Trophoblast cell (in vitro differentiated cells and primary cell): ENCODE data around the gene CD300LG.

ENCODE experiments used
- DNase-seq, 2 donors: peaks; one replicate each; pipeline ENCODE4 v3.0.0-alpha.2; 2016
- H2AFZ ChIP-seq: 2 replicates; pipeline ENCODE4 v1.6.1; 2013; ENCODE audit warnings: low read length, moderate library complexity, mild to moderate bottlenecking; ENCODE audit not compliant: insufficient read depth, poor library complexity
- H2AK5ac ChIP-seq: 2 replicates; pipeline ENCODE4 v1.6.1; 2013; ENCODE audit warnings: mild to moderate bottlenecking, low read length
- H2BK120ac ChIP-seq: 2 replicates; pipeline ENCODE4 v1.6.1; 2013; ENCODE audit warnings: low read length, mild to moderate bottlenecking, moderate library complexity; ENCODE audit not compliant: insufficient read depth, poor library complexity
- H2BK12ac ChIP-seq: 2 replicates; pipeline ENCODE4 v1.6.1; 2013; ENCODE audit warnings: mild to moderate bottlenecking, low read length, moderate library complexity
- H2BK5ac ChIP-seq: 2 replicates; pipeline ENCODE4 v1.6.1; 2013; ENCODE audit warnings: low read length, low read depth, moderate library complexity, mild to moderate bottlenecking; ENCODE audit not compliant: poor library complexity
- H3K14ac ChIP-seq: 2 replicates; pipeline ENCODE4 v1.6.1; 2013; ENCODE audit warnings: mild to moderate bottlenecking, low read length
- H3K18ac ChIP-seq: 2 replicates; pipeline ENCODE4 v1.6.1; 2013; ENCODE audit warnings: mild to moderate bottlenecking, low read length
- H3K23ac ChIP-seq: 2 replicates; pipeline ENCODE4 v1.6.1; 2013; ENCODE audit warnings: low read length
- H3K27ac ChIP-seq: 2 replicates; pipeline ENCODE4 v1.5.1; 2013; ENCODE audit warnings: low read depth, mild to moderate bottlenecking, inconsistent platforms, low read length, moderate library complexity
- H3K27me3 ChIP-seq: 2 replicates; pipeline ENCODE4 v1.6.1; 2013; ENCODE audit warnings: inconsistent platforms, mild to moderate bottlenecking, low read length, moderate library complexity; ENCODE audit not compliant: insufficient read depth
- H3K36me3 ChIP-seq, 2 experiments: 1 replicate in 1 of 2; 2 replicates in 1 of 2; pipeline ENCODE4 v1.6.1; 2013; ENCODE audit warnings: low read length in 2 of 2, mild to moderate bottlenecking in 2 of 2, moderate library complexity in 1 of 2; ENCODE audit not compliant: insufficient read depth in 2 of 2, control insufficient read depth in 1 of 2
- H3K4ac ChIP-seq: 2 replicates; pipeline ENCODE4 v1.6.1; 2013; ENCODE audit warnings: low read depth, mild to moderate bottlenecking, low read length, moderate library complexity
- H3K4me1 ChIP-seq, 2 experiments: 1 replicate in 1 of 2; 2 replicates in 1 of 2; pipeline ENCODE4 v1.6.1; 2013; ENCODE audit warnings: low read length in 2 of 2, mild to moderate bottlenecking in 2 of 2, moderate library complexity in 1 of 2; ENCODE audit not compliant: insufficient read depth in 2 of 2, control insufficient read depth in 1 of 2
- H3K4me2 ChIP-seq: 2 replicates; pipeline ENCODE4 v1.6.1; 2013; ENCODE audit warnings: inconsistent platforms, mild to moderate bottlenecking, low read length, moderate library complexity
- H3K4me3 ChIP-seq: 2 replicates; pipeline ENCODE4 v1.5.1; 2013; ENCODE audit warnings: mild to moderate bottlenecking, low read depth, low read length, inconsistent platforms
- H3K79me1 ChIP-seq: one replicate; pipeline ENCODE4 v1.6.1; 2013; ENCODE audit warnings: low read length
- H3K79me2 ChIP-seq: 2 replicates; pipeline ENCODE4 v1.6.1; 2013; ENCODE audit warnings: low read length, mild to moderate bottlenecking; ENCODE audit not compliant: control insufficient read depth, insufficient read depth, poor library complexity
- H3K9ac ChIP-seq: 2 replicates; pipeline ENCODE4 v1.6.1; 2013; ENCODE audit warnings: mild to moderate bottlenecking, low read length
- H3K9me3 ChIP-seq: 2 replicates; pipeline ENCODE4 v1.6.1; 2013; ENCODE audit warnings: low read depth, mild to moderate bottlenecking, control low read depth, inconsistent platforms, low read length; ENCODE audit not compliant: insufficient read depth
- H4K12ac ChIP-seq: 2 replicates; pipeline ENCODE4 v1.6.1; 2013; ENCODE audit warnings: low read depth, mild to moderate bottlenecking, low read length, moderate library complexity
- H4K8ac ChIP-seq: 2 replicates; pipeline ENCODE4 v1.6.1; 2013; ENCODE audit warnings: low read depth, mild to moderate bottlenecking, low read length, moderate library complexity
- H4K91ac ChIP-seq: one replicate; pipeline ENCODE4 v1.6.1; 2013; ENCODE audit warnings: low read depth, mild to moderate bottlenecking, low read length, moderate library complexity
- WGBS: extraction: QIAGEN DNeasy Blood & Tissue Kit; methylation state at CpG from one replicate; pipeline ENCODE4 v1.1.7; 2013; ENCODE audit warnings: missing lambda C conversion rate; ENCODE audit not compliant: insufficient read length, insufficient coverage; ENCODE audit errors: extremely low coverage; 5-methylcytosine and 5-hydroxymethylcytosine counted together

CD300LG gene

GRCh38 chr17:43829738-43830137, 17.2 kb upstream of the CD300LG start:
- Histone ChIP-seq H2BK120ac (no peak overlapping the region), H3K9ac (no peak overlapping the region), H3K79me1 (no peaks in the 10 kb centered on the region), H3K23ac (no peak overlapping the region), H3K4me3 (no peak overlapping the region), H4K12ac (no peak overlapping the region), H3K14ac (no peak overlapping the region), H2AK5ac (no peak overlapping the region), H3K9me3 (no peaks in the 10 kb centered on the region), H3K36me3 (no peaks in the 10 kb centered on the region), H2AFZ (no peak overlapping the region), H4K91ac (no peak overlapping the region), H3K18ac (no peak overlapping the region), H3K27ac (no peak overlapping the region), H2BK12ac (no peak overlapping the region), H3K4me2 (no peak overlapping the region), H4K8ac (no peak overlapping the region), H3K4me1 (peaks cover 5 to 6% of the 10 kb centered on the region in 2 experiments), H3K79me2 (no peaks in the 10 kb centered on the region), H3K4ac (no peak overlapping the region), H3K27me3 (peaks cover 30% of the 10 kb centered on the region), H2BK5ac (no peak overlapping the region)
- no CpG with 5 or more reads among the region's 14 CpGs for WGBS
- DNase-seq = no peak

GRCh38 chr17:43830510-43831140, 16.4 kb upstream of the CD300LG start:
- H3K4me1 ChIP-seq = peaks cover 5 to 6% of the 10 kb centered on the region in 2 experiments
- no peak overlapping the region for H3K4me3 ChIP-seq
- no peaks in the 10 kb centered on the region for H3K36me3 ChIP-seq
- no CpG with 5 or more reads among the region's 7 CpGs for WGBS
- no peak overlapping the region for H3K9ac ChIP-seq
- no peak overlapping the region for H2BK12ac ChIP-seq
- peak in 1 of 2 donors; percentile 20 for DNase-seq
- H4K12ac ChIP-seq = no peak overlapping the region
- H3K27ac ChIP-seq = no peak overlapping the region
- no peak overlapping the region for H3K4me2 ChIP-seq
- H3K9me3 ChIP-seq = no peaks in the 10 kb centered on the region
- H2AK5ac ChIP-seq = no peak overlapping the region
- no peak overlapping the region for H3K14ac ChIP-seq
- no peak overlapping the region for H2BK5ac ChIP-seq
- no peak overlapping the region for H3K23ac ChIP-seq
- no peak overlapping the region for H4K91ac ChIP-seq
- H3K18ac ChIP-seq = no peak overlapping the region
- no peak overlapping the region for H4K8ac ChIP-seq
- H3K27me3 ChIP-seq = peaks cover 30% of the 10 kb centered on the region
- no peaks in the 10 kb centered on the region for H3K79me1 ChIP-seq
- H2BK120ac ChIP-seq = no peak overlapping the region
- no peaks in the 10 kb centered on the region for H3K79me2 ChIP-seq
- H2AFZ ChIP-seq = no peak overlapping the region
- no peak overlapping the region for H3K4ac ChIP-seq

- Histone ChIP-seq H3K27me3 (peaks cover 30% of the 10 kb centered on the region), H3K9me3 (no peaks in the 10 kb centered on the region), H2BK120ac (no peak overlapping the region), H3K79me1 (no peaks in the 10 kb centered on the region), H3K9ac (no peak overlapping the region), H3K4me2 (no peak overlapping the region), H2AK5ac (no peak overlapping the region), H4K91ac (no peak overlapping the region), H3K36me3 (no peaks in the 10 kb centered on the region), H3K4me1 (peaks cover 5 to 6% of the 10 kb centered on the region in 2 experiments), H3K27ac (no peak overlapping the region), H4K12ac (no peak overlapping the region), H3K4me3 (no peak overlapping the region), H2BK5ac (no peak overlapping the region), H3K4ac (no peak overlapping the region), H4K8ac (no peak overlapping the region), H3K23ac (no peak overlapping the region), H3K79me2 (no peaks in the 10 kb centered on the region), H2BK12ac (no peak overlapping the region), H2AFZ (no peak overlapping the region), H3K18ac (no peak overlapping the region), H3K14ac (no peak overlapping the region)
- no peak for DNase-seq
- WGBS = no CpG with 5 or more reads among the region's 8 CpGs
Measured at GRCh38 chr17:43831633-43832032, 15.3 kb upstream of the CD300LG start.

- no peak overlapping the region for H4K91ac ChIP-seq
- no peak overlapping the region for H2BK120ac ChIP-seq
- H3K4ac ChIP-seq = no peak overlapping the region
- H3K4me3 ChIP-seq = peak overlapping the region; percentile 77
- no peaks in the 10 kb centered on the region for H3K79me1 ChIP-seq
- peaks cover 30% of the 10 kb centered on the region for H3K27me3 ChIP-seq
- peak; percentile 78 to 79 for DNase-seq
- H3K9me3 ChIP-seq = no peaks in the 10 kb centered on the region
- no peak overlapping the region for H3K14ac ChIP-seq
- no peak overlapping the region for H3K23ac ChIP-seq
- H3K4me2 ChIP-seq = peak overlapping the region; percentile 91
- H3K9ac ChIP-seq = no peak overlapping the region
- H3K18ac ChIP-seq = no peak overlapping the region
- H2BK12ac ChIP-seq = no peak overlapping the region
- H3K79me2 ChIP-seq = no peaks in the 10 kb centered on the region
- peaks cover 5 to 6% of the 10 kb centered on the region in 2 experiments for H3K4me1 ChIP-seq
- no peaks in the 10 kb centered on the region for H3K36me3 ChIP-seq
- H2AK5ac ChIP-seq = no peak overlapping the region
- no peak overlapping the region for H2BK5ac ChIP-seq
- WGBS = no CpG with 5 or more reads among the region's 51 CpGs
- no peak overlapping the region for H3K27ac ChIP-seq
- peak overlapping the region; percentile 45 for H2AFZ ChIP-seq
- H4K12ac ChIP-seq = no peak overlapping the region
- H4K8ac ChIP-seq = no peak overlapping the region
Measured at GRCh38 chr17:43832168-43832975, 14.6 kb upstream of the CD300LG start.
